ENCODE measurements around the gene EEF1AKMT4. TPM values are rescaled to one million over a fixed set of nuclear protein-coding genes. Genes with fewer than 3 reads are reported as not detected.

Gene EEF1AKMT4
- total and polyA plus RNA-seq, 2 of the 8 experiments (the other 6 are each of a cell fraction or from before 2014, with no cell fraction given): 9.3 to 30.1 TPM

DNA sequence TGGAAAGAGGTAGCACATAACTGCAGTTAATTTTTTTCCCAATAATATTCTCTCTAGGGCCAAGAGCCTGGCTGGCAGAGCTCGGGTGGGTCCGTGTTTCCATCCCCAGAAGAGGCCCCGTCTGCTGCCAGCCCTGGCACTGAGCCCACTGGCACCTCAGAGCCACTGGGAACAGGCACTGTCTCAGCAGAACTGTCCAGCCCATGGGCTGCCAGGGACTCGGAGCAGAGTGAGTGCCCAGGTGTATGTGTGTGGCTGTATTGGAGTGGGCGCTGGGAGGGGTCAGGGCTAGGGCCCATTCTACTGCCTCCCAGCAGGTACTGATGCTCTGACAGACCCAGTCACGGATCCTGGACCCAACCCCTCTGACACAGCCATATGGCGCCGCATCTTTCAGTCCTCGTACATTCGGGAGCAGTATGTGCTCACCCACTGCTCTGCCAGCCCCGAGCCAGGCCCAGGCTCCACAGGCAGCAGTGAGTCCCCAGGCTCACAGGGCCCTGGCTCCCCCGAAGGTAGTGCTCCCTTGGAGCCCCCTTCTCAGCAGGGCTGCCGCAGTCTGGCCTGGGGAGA, 11.1 kb upstream of the EEF1AKMT4 start:
- ChIA-PET CTCF (ENCODE audit: partially characterized antibody) (interaction anchor here (0.9 to 8.9 kb wide), 9 partner anchors 10 to 116 kb away, joined by 3 to 183 read pairs (median 5); partner anchors contain the start of genes CAMK2N2, EEF1AKMT4 and VWA5B2), POLR2A (ENCODE audit: partially characterized antibody) (interaction anchor here (1.0 to 1.2 kb wide), 2 partner anchors 22 to 52 kb away, joined by 3 to 7 read pairs; partner anchors contain the start of gene ABCF3)
- no peak for FAIRE-seq
- no peak for TF ChIP-seq SRF (IDR thresholded peaks at IDR 0.05; ENCODE audit: low read depth, low read length)

More for the DNA sequence above, 11.1 kb upstream of the EEF1AKMT4 start:
- Histone ChIP-seq H2BK15ac (ENCODE audit: low read length) (no peak overlapping the region), H3K79me2 (ENCODE audit: control insufficient read depth in 1 of 2, insufficient read depth in 2 of 2, low read length in 2 of 2) (no peaks in the 10 kb centered on the region), H3K4ac (replicated peaks; ENCODE audit: insufficient read length, low read depth, low read length) (no peak overlapping the region), H3K23me2 (ENCODE audit: low read depth, low read length) (no peaks in the 10 kb centered on the region; the same call in 1 of the 2 replicates), H3K27me3 (replicated peaks in 1 of 4; ENCODE audit: control insufficient read depth in 3 of 4, extremely low read depth in 1 of 4, insufficient read depth in 3 of 4, low read length in 3 of 4) (peaks cover 0 to 3% (median 0%) of the 10 kb centered on the region in 4 experiments; a peak in 3 of 7 replicates), H3K4me1 (replicated peaks in 1 of 4; ENCODE audit: control insufficient read depth in 3 of 4, insufficient read depth in 4 of 4, low read length in 3 of 4) (peaks cover 0 to 5% (median 1%) of the 10 kb centered on the region in 4 experiments; a peak in 4 of 7 replicates), H3K9me3 (ENCODE audit: insufficient read depth in 2 of 2, low read depth in 1 of 2, low read length in 1 of 2) (no peaks in the 10 kb centered on the region), H2AK5ac (ENCODE audit: low read depth, low read length) (no peak overlapping the region), H3K56ac (replicated peaks; ENCODE audit: insufficient read length, low read depth, low read length) (no peak overlapping the region), H2BK20ac (ENCODE audit: low read length) (no peak overlapping the region), H3K4me2 (ENCODE audit: insufficient read depth in 1 of 2, low read depth in 2 of 2, low read length in 2 of 2) (no peak overlapping the region), H3K18ac (ENCODE audit: extremely low read depth, low read length) (no peak overlapping the region), H3K27ac (ENCODE audit: low read depth, low read length) (no peak overlapping the region), H3K9ac (replicated peaks in 1 of 4; ENCODE audit: extremely low read depth in 1 of 4, low read depth in 3 of 4, low read length in 3 of 4) (no peak overlapping the region), H2BK120ac (replicated peaks; ENCODE audit: low read depth, low read length) (no peak overlapping the region), H3K79me1 (ENCODE audit: low read depth, low read length) (no peaks in the 10 kb centered on the region), H3K23ac (ENCODE audit: insufficient read length) (no peak overlapping the region), H3K14ac (ENCODE audit: insufficient read length) (no peak overlapping the region), H2AFZ (ENCODE audit: low read length) (no peak overlapping the region), H2BK5ac (ENCODE audit: low read depth, low read length) (no peak overlapping the region), H4K20me1 (replicated peaks in 1 of 2; ENCODE audit: control insufficient read depth in 1 of 2, insufficient read depth in 2 of 2, low read length in 2 of 2) (peaks cover 10 to 16% of the 10 kb centered on the region in 2 experiments), H4K5ac (ENCODE audit: insufficient read length, low read depth, low read length) (no peak overlapping the region), H4K91ac (replicated peaks; ENCODE audit: insufficient read length, low read length) (no peak overlapping the region), H2BK12ac (ENCODE audit: low read depth, low read length) (no peak overlapping the region), H3K36me3 (ENCODE audit: control insufficient read depth in 2 of 4, insufficient read depth in 4 of 4, low read length in 3 of 4) (peaks cover 2 to 12% (median 6%) of the 10 kb centered on the region in 4 experiments; a peak in 4 of 8 replicates), H3K4me3 (ENCODE audit: extremely low read depth in 1 of 4, insufficient read depth in 2 of 4, low read depth in 3 of 4, low read length in 4 of 4) (no peak overlapping the region), H4K8ac (ENCODE audit: extremely low read depth, insufficient read depth, low read length) (no peak overlapping the region)
- 81% methylated on average over 13 of the region's 13 CpGs; no CpG with 5 or more reads in 1 of the 2 experiments for WGBS, 2 experiments (ENCODE audit: extremely low coverage in 1 of 2, insufficient coverage in 1 of 2, insufficient read length in 1 of 2, insufficient replicate concordance in 2 of 2, low coverage in 1 of 2, low lambda C conversion rate in 2 of 2, missing lambda C conversion rate in 1 of 2)
- no peak for DNase-seq (ENCODE audit: low read depth in 1 of 2, low spot score in 2 of 2)

Measured in H1 (cell line).